HEK293 (cell line): Measurements from ENCODE around the gene POR.

Source experiments
- CTCF ChIA-PET: fragments of 350-600 bp; formaldehyde crosslinking; extraction: SDS; loops from one replicate; lab custom pipeline; 2021; ENCODE audit warnings: antibody characterized with exemption; lab: Yijun Ruan, JAX
- POLR2A ChIA-PET: fragments of 300-600 bp; formaldehyde crosslinking; extraction: SDS; loops from one replicate; lab custom pipeline; 2020; ENCODE audit warnings: antibody characterized with exemption, inconsistent platforms; lab: Yijun Ruan, JAX
- H3K27ac ChIP-seq: fragments of 200-500 bp; sonication (Bioruptor generic); 2 replicates; pipeline ENCODE4 v1.5.1; 2014; ENCODE audit warnings: low read depth, low read length, control low read depth, inconsistent platforms; ENCODE audit errors: extremely low read depth
- H3K36me3 ChIP-seq, 2 experiments: fragments of 200-500 bp in 1 of 2; sonication (Bioruptor generic) in 1 of 2; 1 replicate in 1 of 2; 2 replicates in 1 of 2; pipeline ENCODE4 v1.5.1; 2014 to 2017; ENCODE audit warnings: inconsistent platforms in 2 of 2, low read length in 2 of 2; ENCODE audit not compliant: control insufficient read depth in 2 of 2, insufficient read depth in 1 of 2
- H3K4me1 ChIP-seq: fragments of 200-500 bp; sonication (Bioruptor generic); 2 replicates; pipeline ENCODE4 v1.5.1; 2014; ENCODE audit warnings: mild to moderate bottlenecking, low read length, inconsistent platforms; ENCODE audit not compliant: control insufficient read depth, insufficient read depth
- H3K4me3 ChIP-seq: 2 replicates; pipeline ENCODE4 v1.5.1; 2011; ENCODE audit warnings: low read depth, mild to moderate bottlenecking, control low read depth, low read length, moderate library complexity
- H3K9me3 ChIP-seq: fragments of 200-500 bp; sonication (Bioruptor generic); 2 replicates; pipeline ENCODE4 v1.5.1; 2014; ENCODE audit warnings: low read depth, low read length, inconsistent platforms; ENCODE audit not compliant: control insufficient read depth, insufficient read depth
- HOXC10 ChIP-seq: sonication (generic); formaldehyde crosslinking; IDR thresholded peaks from 2 replicates; pipeline ENCODE4 v1.8.1; 2023; ENCODE audit warnings: mild to moderate bottlenecking, missing genetic modification reagents
- MZF1 ChIP-seq: fragments of 450-650 bp; formaldehyde crosslinking; IDR thresholded peaks from 2 replicates; pipeline ENCODE4 v1.5.1; 2017; ENCODE audit warnings: missing biosample characterization, missing genetic modification characterization, borderline replicate concordance
- PBX3 ChIP-seq: sonication (generic); formaldehyde crosslinking; IDR thresholded peaks from 2 replicates; pipeline ENCODE4 v1.8.1; 2022; ENCODE audit warnings: mild to moderate bottlenecking, moderate library complexity, missing genetic modification reagents
- SETDB1 ChIP-seq: IDR thresholded peaks from one replicate; pipeline ENCODE4 v1.6.1; 2017; ENCODE audit warnings: mild to moderate bottlenecking, low read length, moderate library complexity, mixed read lengths; ENCODE audit not compliant: insufficient read length
- ZBTB11 ChIP-seq: fragments of 450-650 bp; formaldehyde crosslinking; conservative IDR thresholded peaks from 2 replicates; pipeline ENCODE4 v1.5.1; 2016; ENCODE audit warnings: low read depth, missing biosample characterization, missing genetic modification characterization
- ZFP69B ChIP-seq: fragments of 450-650 bp; formaldehyde crosslinking; IDR thresholded peaks from 2 replicates; pipeline ENCODE4 v1.5.1; 2016; ENCODE audit warnings: missing biosample characterization, missing genetic modification characterization
- ZNF175 ChIP-seq: fragments of 450-650 bp; formaldehyde crosslinking; IDR thresholded peaks from 2 replicates; pipeline ENCODE4 v1.5.1; 2016; ENCODE audit warnings: missing biosample characterization, missing genetic modification characterization
- ZNF2 ChIP-seq: fragments of 450-650 bp; formaldehyde crosslinking; IDR thresholded peaks from 2 replicates; pipeline ENCODE4 v1.5.1; 2016; ENCODE audit warnings: missing biosample characterization, missing genetic modification characterization
- ZNF266 ChIP-seq: fragments of 450-650 bp; formaldehyde crosslinking; IDR thresholded peaks from 2 replicates; pipeline ENCODE4 v1.5.1; 2016; ENCODE audit warnings: missing biosample characterization, missing genetic modification characterization, low read depth
- ZNF362 ChIP-seq: fragments of 450-650 bp; formaldehyde crosslinking; IDR thresholded peaks from 2 replicates; pipeline ENCODE4 v1.5.1; 2016; ENCODE audit warnings: missing biosample characterization, missing genetic modification characterization
- ZNF404 ChIP-seq: fragments of 450-650 bp; formaldehyde crosslinking; IDR thresholded peaks from 2 replicates; pipeline ENCODE4 v1.5.1; 2017; ENCODE audit warnings: missing biosample characterization, missing genetic modification characterization
- ZNF416 ChIP-seq: fragments of 450-650 bp; formaldehyde crosslinking; IDR thresholded peaks from 2 replicates; pipeline ENCODE4 v1.5.1; 2016; ENCODE audit warnings: missing biosample characterization, missing genetic modification characterization
- ZNF473 ChIP-seq: fragments of 450-650 bp; formaldehyde crosslinking; IDR thresholded peaks from 2 replicates; pipeline ENCODE4 v1.5.1; 2017; ENCODE audit warnings: missing biosample characterization, missing genetic modification characterization
- ZNF514 ChIP-seq: fragments of 450-650 bp; formaldehyde crosslinking; IDR thresholded peaks from 2 replicates; pipeline ENCODE4 v1.5.1; 2016; ENCODE audit warnings: missing biosample characterization, missing genetic modification characterization
- ZNF571 ChIP-seq: fragments of 450-650 bp; formaldehyde crosslinking; IDR thresholded peaks from 2 replicates; pipeline ENCODE4 v1.5.0; 2017; ENCODE audit warnings: missing biosample characterization, missing genetic modification characterization
- TF ChIP-seq, protein P1 (sequence below): fragments of 450-650 bp; formaldehyde crosslinking; IDR thresholded peaks from 2 replicates; pipeline ENCODE4 v1.5.1; 2017; ENCODE audit warnings: missing biosample characterization, missing genetic modification characterization
- TF ChIP-seq, protein P2 (sequence below): fragments of 450-650 bp; formaldehyde crosslinking; IDR thresholded peaks from 2 replicates; pipeline ENCODE4 v1.5.1; 2016; ENCODE audit warnings: missing biosample characterization, missing genetic modification characterization, borderline replicate concordance

The POR gene

DNA sequence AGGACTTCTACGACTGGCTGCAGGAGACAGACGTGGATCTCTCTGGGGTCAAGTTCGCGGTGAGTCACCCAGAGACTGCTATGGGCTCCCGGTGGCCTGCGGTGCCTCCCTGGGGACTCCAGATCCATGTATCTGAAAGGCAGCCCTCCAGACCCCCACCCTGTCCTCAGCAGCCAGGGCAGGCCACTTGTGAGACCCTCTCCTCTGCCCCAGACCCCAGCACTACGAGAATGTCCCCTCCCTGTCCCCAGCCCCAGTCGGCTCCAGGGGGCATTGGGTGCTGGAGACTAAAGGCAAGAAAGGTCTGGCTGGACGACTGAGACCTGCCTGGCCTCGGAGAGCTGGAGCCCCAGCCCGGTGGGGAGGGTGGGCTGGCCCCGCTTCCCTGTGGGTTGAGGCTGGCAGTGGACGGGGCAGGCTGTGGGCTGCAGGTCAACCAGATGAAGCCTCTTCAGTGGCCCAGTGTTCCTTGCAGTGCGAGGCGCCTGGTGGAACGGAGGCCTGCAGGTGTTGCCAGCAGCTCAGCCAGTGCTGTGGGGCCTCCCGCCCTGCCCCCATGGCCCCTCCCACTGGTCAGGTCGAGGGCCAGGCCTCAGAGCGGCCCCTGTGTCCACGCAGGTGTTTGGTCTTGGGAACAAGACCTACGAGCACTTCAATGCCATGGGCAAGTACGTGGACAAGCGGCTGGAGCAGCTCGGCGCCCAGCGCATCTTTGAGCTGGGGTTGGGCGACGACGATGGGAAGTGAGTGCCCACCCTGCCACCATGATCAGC lies 65.7 kb downstream of the POR start (continued):
- TF ChIP-seq ZFP69B (tag by site-specific recombination) (no peak), HOXC10 (CRISPR knock-in tag) (no peak), ZNF514 (tag by site-specific recombination) (no peak), ZNF404 (tag by site-specific recombination) (no peak), ZNF416 (tag by site-specific recombination) (no peak)

GRCh38 chr7:75981203-75981452 lies 66.2 kb downstream of the POR start:
- peaks cover 0 to 40% of the 10 kb centered on the region in 2 experiments; a peak in 2 of 3 replicates for H3K36me3 ChIP-seq
- POLR2A ChIA-PET: no interaction called here
- no peak overlapping the region for H3K27ac ChIP-seq

DNA sequence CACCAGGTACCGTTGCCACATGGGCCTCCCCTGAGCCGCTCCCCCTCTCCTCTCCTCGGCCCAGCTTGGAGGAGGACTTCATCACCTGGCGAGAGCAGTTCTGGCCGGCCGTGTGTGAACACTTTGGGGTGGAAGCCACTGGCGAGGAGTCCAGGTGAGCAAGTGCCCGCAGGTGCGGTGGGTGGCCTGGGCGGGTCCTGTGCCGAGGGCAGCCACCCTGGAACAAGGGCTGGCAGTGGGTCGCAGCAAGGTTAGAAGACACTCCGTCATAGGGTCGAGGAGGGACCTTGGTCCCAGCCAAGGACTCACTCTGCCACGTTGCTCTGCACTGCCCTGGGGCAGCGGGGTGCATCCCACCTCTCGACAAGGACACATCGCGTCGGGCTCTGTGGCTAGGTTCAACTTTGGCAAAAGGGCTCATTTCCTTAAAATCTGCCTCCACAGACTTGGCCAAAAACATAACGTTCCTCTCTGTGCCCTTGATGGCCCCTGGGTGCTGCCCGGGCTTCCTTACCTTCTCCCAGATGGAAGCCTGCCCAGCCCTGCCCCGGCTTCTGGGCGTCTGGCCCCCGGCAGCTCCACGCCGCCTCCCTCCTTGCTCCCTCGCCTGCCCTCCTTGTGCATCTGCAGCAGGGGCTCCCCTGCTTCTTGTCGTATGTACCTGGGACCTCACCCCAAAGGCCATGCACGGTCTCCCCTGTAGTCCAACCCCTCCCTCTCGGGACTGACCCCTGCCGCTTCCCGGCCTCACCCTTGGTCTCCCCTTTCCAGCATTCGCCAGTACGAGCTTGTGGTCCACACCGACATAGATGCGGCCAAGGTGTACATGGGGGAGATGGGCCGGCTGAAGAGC lies 66.7 kb downstream of the POR start:
- H3K9me3 ChIP-seq: no peaks in the 10 kb centered on the region
- CTCF ChIA-PET: no interaction called here
- no peaks in the 10 kb centered on the region for H3K4me1 ChIP-seq
- peaks cover 0 to 45% of the 10 kb centered on the region in 2 experiments; a peak in 2 of 3 replicates for H3K36me3 ChIP-seq
- no peak overlapping the region for H3K4me3 ChIP-seq
- POLR2A ChIA-PET: interaction anchor here (0.5 kb wide), 1 partner anchor 470 kb away, joined by 3 read pairs; no protein-coding TSS in a partner anchor
- no peak overlapping the region for H3K27ac ChIP-seq
- no peak for TF ChIP-seq ZBTB11 (tag by site-specific recombination)
- no peak for TF ChIP-seq MZF1 (tag by site-specific recombination)
- no peak for TF ChIP-seq ZNF266 (tag by site-specific recombination)
- no peak for TF ChIP-seq ZNF473 (tag by site-specific recombination)
- TF ChIP-seq ZNF362 (tag by site-specific recombination): no peak
- TF ChIP-seq ZNF571: no peak
- TF ChIP-seq, protein P1, sequence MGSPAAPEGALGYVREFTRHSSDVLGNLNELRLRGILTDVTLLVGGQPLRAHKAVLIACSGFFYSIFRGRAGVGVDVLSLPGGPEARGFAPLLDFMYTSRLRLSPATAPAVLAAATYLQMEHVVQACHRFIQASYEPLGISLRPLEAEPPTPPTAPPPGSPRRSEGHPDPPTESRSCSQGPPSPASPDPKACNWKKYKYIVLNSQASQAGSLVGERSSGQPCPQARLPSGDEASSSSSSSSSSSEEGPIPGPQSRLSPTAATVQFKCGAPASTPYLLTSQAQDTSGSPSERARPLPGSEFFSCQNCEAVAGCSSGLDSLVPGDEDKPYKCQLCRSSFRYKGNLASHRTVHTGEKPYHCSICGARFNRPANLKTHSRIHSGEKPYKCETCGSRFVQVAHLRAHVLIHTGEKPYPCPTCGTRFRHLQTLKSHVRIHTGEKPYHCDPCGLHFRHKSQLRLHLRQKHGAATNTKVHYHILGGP: no peak
- TF ChIP-seq, protein P2, sequence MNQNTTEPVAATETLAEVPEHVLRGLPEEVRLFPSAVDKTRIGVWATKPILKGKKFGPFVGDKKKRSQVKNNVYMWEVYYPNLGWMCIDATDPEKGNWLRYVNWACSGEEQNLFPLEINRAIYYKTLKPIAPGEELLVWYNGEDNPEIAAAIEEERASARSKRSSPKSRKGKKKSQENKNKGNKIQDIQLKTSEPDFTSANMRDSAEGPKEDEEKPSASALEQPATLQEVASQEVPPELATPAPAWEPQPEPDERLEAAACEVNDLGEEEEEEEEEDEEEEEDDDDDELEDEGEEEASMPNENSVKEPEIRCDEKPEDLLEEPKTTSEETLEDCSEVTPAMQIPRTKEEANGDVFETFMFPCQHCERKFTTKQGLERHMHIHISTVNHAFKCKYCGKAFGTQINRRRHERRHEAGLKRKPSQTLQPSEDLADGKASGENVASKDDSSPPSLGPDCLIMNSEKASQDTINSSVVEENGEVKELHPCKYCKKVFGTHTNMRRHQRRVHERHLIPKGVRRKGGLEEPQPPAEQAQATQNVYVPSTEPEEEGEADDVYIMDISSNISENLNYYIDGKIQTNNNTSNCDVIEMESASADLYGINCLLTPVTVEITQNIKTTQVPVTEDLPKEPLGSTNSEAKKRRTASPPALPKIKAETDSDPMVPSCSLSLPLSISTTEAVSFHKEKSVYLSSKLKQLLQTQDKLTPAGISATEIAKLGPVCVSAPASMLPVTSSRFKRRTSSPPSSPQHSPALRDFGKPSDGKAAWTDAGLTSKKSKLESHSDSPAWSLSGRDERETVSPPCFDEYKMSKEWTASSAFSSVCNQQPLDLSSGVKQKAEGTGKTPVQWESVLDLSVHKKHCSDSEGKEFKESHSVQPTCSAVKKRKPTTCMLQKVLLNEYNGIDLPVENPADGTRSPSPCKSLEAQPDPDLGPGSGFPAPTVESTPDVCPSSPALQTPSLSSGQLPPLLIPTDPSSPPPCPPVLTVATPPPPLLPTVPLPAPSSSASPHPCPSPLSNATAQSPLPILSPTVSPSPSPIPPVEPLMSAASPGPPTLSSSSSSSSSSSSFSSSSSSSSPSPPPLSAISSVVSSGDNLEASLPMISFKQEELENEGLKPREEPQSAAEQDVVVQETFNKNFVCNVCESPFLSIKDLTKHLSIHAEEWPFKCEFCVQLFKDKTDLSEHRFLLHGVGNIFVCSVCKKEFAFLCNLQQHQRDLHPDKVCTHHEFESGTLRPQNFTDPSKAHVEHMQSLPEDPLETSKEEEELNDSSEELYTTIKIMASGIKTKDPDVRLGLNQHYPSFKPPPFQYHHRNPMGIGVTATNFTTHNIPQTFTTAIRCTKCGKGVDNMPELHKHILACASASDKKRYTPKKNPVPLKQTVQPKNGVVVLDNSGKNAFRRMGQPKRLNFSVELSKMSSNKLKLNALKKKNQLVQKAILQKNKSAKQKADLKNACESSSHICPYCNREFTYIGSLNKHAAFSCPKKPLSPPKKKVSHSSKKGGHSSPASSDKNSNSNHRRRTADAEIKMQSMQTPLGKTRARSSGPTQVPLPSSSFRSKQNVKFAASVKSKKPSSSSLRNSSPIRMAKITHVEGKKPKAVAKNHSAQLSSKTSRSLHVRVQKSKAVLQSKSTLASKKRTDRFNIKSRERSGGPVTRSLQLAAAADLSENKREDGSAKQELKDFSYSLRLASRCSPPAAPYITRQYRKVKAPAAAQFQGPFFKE (tag by site-specific recombination): no peak
- TF ChIP-seq ZNF2 (tag by site-specific recombination): no peak
- no peak for TF ChIP-seq ZNF175
- TF ChIP-seq PBX3 (CRISPR knock-in tag): no peak

More at GRCh38 chr7:75981203-75981452, 66.2 kb downstream of the POR start:
- Histone ChIP-seq H3K9me3 (no peaks in the 10 kb centered on the region), H3K4me1 (no peaks in the 10 kb centered on the region), H3K4me3 (no peak overlapping the region)
- CTCF ChIA-PET: no interaction called here
- TF ChIP-seq SETDB1: no peak
